OCI-LY1 (cell line): Measurements from ENCODE around the gene MPI.

Experiments
- CTCF ChIP-seq: fragments of 200-600 bp; sonication (generic), shearing (Covaris generic); IDR thresholded peaks from 2 replicates; pipeline ENCODE4 v1.5.1; 2017; ENCODE audit warnings: mild to moderate bottlenecking, antibody characterized with exemption, low read length, moderate library complexity, mixed read lengths
- EZH2 ChIP-seq: fragments of 200-600 bp; sonication (generic), shearing (Covaris generic); IDR thresholded peaks from 2 replicates; pipeline ENCODE4 v1.8.0; 2017; ENCODE audit warnings: borderline replicate concordance, mixed run types, mild to moderate bottlenecking, antibody characterized with exemption, low read length, moderate library complexity, mixed read lengths

DNA sequence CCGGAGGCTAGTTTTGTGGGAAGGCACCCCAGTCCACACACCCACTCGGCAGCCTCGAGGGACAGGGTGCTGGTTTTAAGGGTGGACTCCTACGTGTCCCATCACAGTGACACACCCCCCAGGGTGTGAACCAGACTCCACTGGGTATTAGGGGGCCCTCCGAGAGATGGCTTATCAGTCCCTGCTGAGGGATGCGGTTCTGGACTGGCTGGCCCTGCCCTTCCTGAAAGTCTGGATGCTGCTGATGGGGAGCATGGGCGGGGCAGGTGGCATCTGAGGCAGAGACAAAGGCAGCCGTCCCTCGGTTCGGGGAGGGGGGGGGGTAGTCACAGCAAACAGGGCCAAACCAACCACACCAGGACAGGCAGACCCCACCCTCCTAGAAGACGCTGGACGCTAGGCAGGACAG, 45.9 kb upstream of the MPI start:
- TF ChIP-seq EZH2 (no peak), CTCF (no peak)
